HepG2 (cell line): ENCODE results near the gene EFNA2. TPM values are rescaled to one million over a fixed set of nuclear protein-coding genes. Genes with fewer than 3 reads are reported as not detected.

Source experiments
- DR1 ChIP-seq: sonication (generic); formaldehyde crosslinking; IDR thresholded peaks from 2 replicates; pipeline ENCODE4 v1.8.0; 2021; ENCODE audit warnings: mild to moderate bottlenecking, missing genetic modification reagents, inconsistent platforms
- FOXK2 ChIP-seq: fragments of 450-650 bp; IDR thresholded peaks from 2 replicates; pipeline ENCODE4 v1.6.1; 2016
- GPN1 ChIP-seq: sonication (generic); formaldehyde crosslinking; IDR thresholded peaks from 2 replicates; pipeline ENCODE4 v1.5.1; 2020; ENCODE audit warnings: missing genetic modification reagents, borderline replicate concordance
- HDAC1 ChIP-seq: sonication (generic); formaldehyde crosslinking; IDR thresholded peaks from 2 replicates; pipeline ENCODE4 v1.5.1; 2020; ENCODE audit warnings: mild to moderate bottlenecking, missing genetic modification reagents
- HOMEZ ChIP-seq: IDR thresholded peaks from 2 replicates; pipeline ENCODE4 v1.6.1; 2016; ENCODE audit warnings: low read depth
- KAT8 ChIP-seq: IDR thresholded peaks from 2 replicates; pipeline ENCODE4 v1.6.1; 2016; ENCODE audit warnings: missing genetic modification reagents, missing compliant biosample characterization
- KLF11 ChIP-seq: IDR thresholded peaks from 2 replicates; pipeline ENCODE4 v1.6.1; 2016; ENCODE audit warnings: missing compliant biosample characterization
- MAF1 ChIP-seq: sonication (generic); formaldehyde crosslinking; IDR thresholded peaks from 2 replicates; pipeline ENCODE4 v1.5.0; 2020; ENCODE audit warnings: missing genetic modification reagents, borderline replicate concordance
- MIXL1 ChIP-seq: IDR thresholded peaks from 2 replicates; pipeline ENCODE4 v1.6.1; 2016
- MTA1 ChIP-seq: sonication (generic); formaldehyde crosslinking; IDR thresholded peaks from 2 replicates; pipeline ENCODE4 v1.4.0; 2020; ENCODE audit warnings: missing genetic modification reagents, mild to moderate bottlenecking, borderline replicate concordance
- NCOA5 ChIP-seq: sonication (generic); formaldehyde crosslinking; IDR thresholded peaks from 2 replicates; pipeline ENCODE4 v1.4.0; 2020; ENCODE audit warnings: missing genetic modification reagents
- SETDB1 ChIP-seq: sonication (generic); formaldehyde crosslinking; IDR thresholded peaks from 2 replicates; pipeline ENCODE4 v1.5.1; 2020; ENCODE audit warnings: missing genetic modification reagents, mild to moderate bottlenecking, borderline replicate concordance
- SRSF4 ChIP-seq: fragments of 200-400 bp; formaldehyde crosslinking; IDR thresholded peaks from one replicate; pipeline ENCODE4 v1.6.1; 2018; ENCODE audit warnings: mild to moderate bottlenecking, low read depth, low read length, moderate library complexity; ENCODE audit not compliant: poor library complexity, severe bottlenecking
- TEAD2 ChIP-seq: sonication (generic); formaldehyde crosslinking; IDR thresholded peaks from 2 replicates; pipeline ENCODE4 v1.9.0; 2021; ENCODE audit warnings: missing genetic modification reagents
- TOPORS ChIP-seq: sonication (generic); formaldehyde crosslinking; IDR thresholded peaks from 2 replicates; pipeline ENCODE4 v1.8.0; 2023; ENCODE audit warnings: mild to moderate bottlenecking, missing genetic modification reagents
- YEATS4 ChIP-seq: sonication (generic); formaldehyde crosslinking; IDR thresholded peaks from 2 replicates; pipeline ENCODE4 v1.4.0; 2020; ENCODE audit warnings: missing genetic modification reagents, borderline replicate concordance
- ZFY ChIP-seq: sonication (generic); formaldehyde crosslinking; IDR thresholded peaks from 2 replicates; pipeline ENCODE4 v1.4.0; 2020; ENCODE audit warnings: missing genetic modification reagents
- ZKSCAN1 ChIP-seq: fragments of 150-350 bp; IDR thresholded peaks from 2 replicates; pipeline ENCODE4 v1.6.1; 2014; ENCODE audit warnings: low read length
- ZKSCAN8 ChIP-seq: IDR thresholded peaks from 2 replicates; pipeline ENCODE4 v1.6.1; 2016; ENCODE audit warnings: borderline replicate concordance, missing genetic modification reagents, missing compliant biosample characterization
- ZNF326 ChIP-seq: sonication (generic); formaldehyde crosslinking; IDR thresholded peaks from 2 replicates; pipeline ENCODE4 v1.4.0; 2020; ENCODE audit warnings: missing genetic modification reagents, borderline replicate concordance
- ZNF563 ChIP-seq: sonication (generic); formaldehyde crosslinking; IDR thresholded peaks from 2 replicates; pipeline ENCODE4 v1.8.0; 2022; ENCODE audit warnings: mild to moderate bottlenecking, moderate library complexity, missing genetic modification reagents
- ZNF577 ChIP-seq: sonication (generic); formaldehyde crosslinking; IDR thresholded peaks from 2 replicates; pipeline ENCODE4 v1.4.0; 2020; ENCODE audit warnings: mild to moderate bottlenecking, low read depth, missing genetic modification reagents, borderline replicate concordance
- ZNF678 ChIP-seq: sonication (generic); formaldehyde crosslinking; IDR thresholded peaks from 2 replicates; pipeline ENCODE4 v1.4.0; 2020; ENCODE audit warnings: mild to moderate bottlenecking, missing genetic modification reagents
- ZNF709 ChIP-seq: sonication (generic); formaldehyde crosslinking; IDR thresholded peaks from 2 replicates; pipeline ENCODE4 v1.5.0; 2020; ENCODE audit warnings: mild to moderate bottlenecking, missing genetic modification reagents
- ZNF768 ChIP-seq: sonication (generic); formaldehyde crosslinking; IDR thresholded peaks from 2 replicates; pipeline ENCODE4 v1.4.0; 2020; ENCODE audit warnings: missing genetic modification reagents
- ZNF777 ChIP-seq: sonication (generic); formaldehyde crosslinking; IDR thresholded peaks from 2 replicates; pipeline ENCODE4 v1.4.0; 2020; ENCODE audit warnings: missing genetic modification reagents
- ZSCAN25 ChIP-seq: sonication (generic); formaldehyde crosslinking; IDR thresholded peaks from 2 replicates; pipeline ENCODE4 v1.8.0; 2022; ENCODE audit warnings: mild to moderate bottlenecking, missing genetic modification reagents
- polyA plus RNA-seq, 8 experiments: library from polyadenylated mRNA; depleted of rRNA in 3 of 8; stranded (reverse) in 7 of 8; unstranded in 1 of 8; fragments of >200 nt; fragmentation: Illumina TruSeq in 4 of 8; extraction: Trizol in 4 of 8; gene quantifications; 2 replicates each; pipeline versions ENCODE4 v1.2.1 to v1.2.3, GENCODE V29; 2011 to 2016; ENCODE audit warnings: low read depth in 4 of 8, missing spikeins in 1 of 8, mixed read lengths in 1 of 8; ENCODE audit not compliant: insufficient read depth in 1 of 8
- total RNA-seq, 5 experiments: library from RNA; depleted of rRNA; stranded (reverse); fragments of >200 nt; fragmentation: Illumina TruSeq; extraction: Trizol; gene quantifications; 2 replicates each; pipeline ENCODE4 v1.2.3, GENCODE V29; 2016; ENCODE audit warnings: low read depth in 1 of 5
- TF ChIP-seq, protein P1 (sequence below): sonication (generic); formaldehyde crosslinking; IDR thresholded peaks from 2 replicates; pipeline ENCODE4 v1.9.0; 2021; ENCODE audit warnings: missing genetic modification reagents, borderline replicate concordance
- TF ChIP-seq, protein P2 (sequence below): sonication (generic); formaldehyde crosslinking; IDR thresholded peaks from 2 replicates; pipeline ENCODE4 v1.8.0; 2022; ENCODE audit warnings: low read depth, missing genetic modification reagents

EFNA2 gene
- total and polyA plus RNA-seq, 2 of the 13 experiments (the other 11 are each of a cell fraction or from before 2014, with no cell fraction given): 6.0 to 9.9 TPM

DNA sequence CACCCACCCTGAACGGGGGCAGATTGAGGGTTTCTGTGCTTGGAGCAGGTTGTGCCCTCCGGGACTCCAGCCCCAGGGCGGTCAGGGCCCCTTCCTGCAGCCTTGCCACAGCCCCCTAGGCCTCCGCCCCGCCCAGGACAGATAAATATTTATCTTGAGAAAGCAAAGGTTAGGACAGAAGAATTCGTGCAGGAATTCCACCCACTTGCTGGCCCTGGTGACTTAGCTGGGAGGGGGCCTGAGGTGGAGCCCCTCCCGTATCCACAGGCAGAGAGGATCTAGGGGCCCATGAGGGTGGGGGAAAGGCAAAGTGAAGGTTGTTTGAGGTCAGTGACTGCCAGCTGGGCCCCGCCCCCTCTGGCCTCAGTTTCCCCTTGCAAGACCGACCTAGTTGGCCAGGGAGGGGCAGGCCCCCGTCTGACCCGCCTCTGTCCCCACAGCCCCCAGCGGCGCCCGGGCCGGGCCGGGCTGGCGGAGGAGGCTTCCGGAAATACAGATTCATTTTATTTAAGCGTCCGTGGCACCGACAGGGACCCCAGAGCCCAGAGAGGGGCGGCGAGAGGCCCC is 32.1 kb upstream of the EFNA2 start (continued):
- TF ChIP-seq, protein P1, sequence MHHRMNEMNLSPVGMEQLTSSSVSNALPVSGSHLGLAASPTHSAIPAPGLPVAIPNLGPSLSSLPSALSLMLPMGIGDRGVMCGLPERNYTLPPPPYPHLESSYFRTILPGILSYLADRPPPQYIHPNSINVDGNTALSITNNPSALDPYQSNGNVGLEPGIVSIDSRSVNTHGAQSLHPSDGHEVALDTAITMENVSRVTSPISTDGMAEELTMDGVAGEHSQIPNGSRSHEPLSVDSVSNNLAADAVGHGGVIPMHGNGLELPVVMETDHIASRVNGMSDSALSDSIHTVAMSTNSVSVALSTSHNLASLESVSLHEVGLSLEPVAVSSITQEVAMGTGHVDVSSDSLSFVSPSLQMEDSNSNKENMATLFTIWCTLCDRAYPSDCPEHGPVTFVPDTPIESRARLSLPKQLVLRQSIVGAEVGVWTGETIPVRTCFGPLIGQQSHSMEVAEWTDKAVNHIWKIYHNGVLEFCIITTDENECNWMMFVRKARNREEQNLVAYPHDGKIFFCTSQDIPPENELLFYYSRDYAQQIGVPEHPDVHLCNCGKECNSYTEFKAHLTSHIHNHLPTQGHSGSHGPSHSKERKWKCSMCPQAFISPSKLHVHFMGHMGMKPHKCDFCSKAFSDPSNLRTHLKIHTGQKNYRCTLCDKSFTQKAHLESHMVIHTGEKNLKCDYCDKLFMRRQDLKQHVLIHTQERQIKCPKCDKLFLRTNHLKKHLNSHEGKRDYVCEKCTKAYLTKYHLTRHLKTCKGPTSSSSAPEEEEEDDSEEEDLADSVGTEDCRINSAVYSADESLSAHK: no peak
- TF ChIP-seq SETDB1 (no peak), KAT8 (0 out of 2 replicates have a peak, but pooled peaks have one; percentile 19), ZNF768 (CRISPR knock-in tag) (no peak), MIXL1 (CRISPR knock-in tag) (peak; percentile 24; the same call in 1 of the 2 replicates), HDAC1 (CRISPR knock-in tag) (peak; percentile 52), ZNF678 (CRISPR knock-in tag) (no peak), ZFY (peak; percentile 44), MTA1 (CRISPR knock-in tag) (0 out of 2 replicates have a peak, but pooled peaks have one; percentile 25), ZNF577 (CRISPR knock-in tag) (no peak), ZNF326 (CRISPR knock-in tag) (no peak), ZKSCAN1 (no peak), MAF1 (no peak), SRSF4 (no peak), FOXK2 (no peak), DR1 (CRISPR knock-in tag) (no peak; the same call in 1 of the 2 replicates), ZNF777 (no peak), ZNF563 (CRISPR knock-in tag) (no peak), HOMEZ (no peak), YEATS4 (CRISPR knock-in tag) (0 out of 2 replicates have a peak, but pooled peaks have one; percentile 15), TOPORS (no peak), TEAD2 (CRISPR knock-in tag) (no peak), ZKSCAN8 (CRISPR knock-in tag) (no peak), NCOA5 (CRISPR knock-in tag) (no peak), ZNF709 (CRISPR knock-in tag) (no peak), GPN1 (CRISPR knock-in tag) (no peak), KLF11 (no peak), ZSCAN25 (CRISPR knock-in tag) (no peak)
- TF ChIP-seq, protein P2, sequence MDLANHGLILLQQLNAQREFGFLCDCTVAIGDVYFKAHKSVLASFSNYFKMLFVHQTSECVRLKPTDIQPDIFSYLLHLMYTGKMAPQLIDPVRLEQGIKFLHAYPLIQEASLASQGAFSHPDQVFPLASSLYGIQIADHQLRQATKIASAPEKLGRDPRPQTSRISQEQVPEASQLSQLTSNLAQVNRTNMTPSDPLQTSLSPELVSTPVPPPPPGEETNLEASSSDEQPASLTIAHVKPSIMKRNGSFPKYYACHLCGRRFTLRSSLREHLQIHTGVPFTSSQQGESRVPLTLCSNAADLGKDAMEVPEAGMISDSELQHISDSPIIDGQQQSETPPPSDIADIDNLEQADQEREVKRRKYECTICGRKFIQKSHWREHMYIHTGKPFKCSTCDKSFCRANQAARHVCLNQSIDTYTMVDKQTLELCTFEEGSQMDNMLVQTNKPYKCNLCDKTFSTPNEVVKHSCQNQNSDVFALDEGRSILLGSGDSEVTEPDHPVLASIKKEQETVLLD (CRISPR knock-in tag): no peak
